AG08395 (cell line): ENCODE measurements around the gene MYH7.

Experiments
- DNase-seq: peaks from one replicate; pipeline ENCODE4 v3.0.0; 2012; ENCODE audit warnings: mixed read lengths, low spot score

MYH7 gene

GRCh38 chr14:23366426-23366921, 69.0 kb downstream of the MYH7 start:
- peak; percentile 67 for DNase-seq

DNA sequence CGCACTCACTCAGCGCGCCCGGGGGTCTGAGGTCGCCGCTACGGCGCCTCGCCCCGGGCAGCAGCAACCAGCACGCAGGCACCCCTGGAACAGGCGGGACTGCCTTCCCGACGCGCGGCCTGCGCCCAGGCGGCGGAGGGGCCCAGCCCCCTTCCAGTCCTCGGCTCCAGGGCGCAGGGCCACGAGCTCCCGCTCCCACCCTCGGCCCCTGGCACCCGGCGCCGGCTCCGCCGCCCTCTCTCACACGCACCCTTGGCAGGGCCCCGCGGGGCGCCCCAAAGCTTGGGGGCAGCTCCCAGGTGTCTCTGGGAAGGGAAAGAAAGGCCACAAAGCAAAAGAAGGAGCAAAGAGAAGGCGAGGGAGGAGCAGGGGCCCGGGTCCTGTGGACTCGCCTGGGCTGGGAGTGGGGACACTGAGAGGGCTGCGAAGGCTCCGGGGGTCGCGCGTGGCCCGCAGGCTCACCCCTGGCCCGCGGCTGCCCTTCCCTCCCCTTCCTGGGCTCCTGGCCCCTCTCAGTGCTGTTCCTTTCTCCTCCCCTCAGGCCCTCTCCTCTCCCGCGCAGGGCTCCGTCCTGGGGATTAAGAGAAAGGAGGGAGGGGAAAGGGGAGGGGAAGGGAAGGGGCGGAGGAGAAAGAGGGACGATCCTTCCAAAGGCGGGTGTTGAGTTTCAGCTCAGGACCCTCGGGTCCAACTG, 69.6 kb downstream of the MYH7 start:
- peak; percentile 46 for DNase-seq

GRCh38 chr14:23365036-23365731, 70.3 kb downstream of the MYH7 start, which contains the start of gene EFS:
Gene EFS (minus strand): TSS chr14:23365172. CDS start chr14:23365025, 147 bp downstream.
- peak; percentile 69 for DNase-seq

DNA sequence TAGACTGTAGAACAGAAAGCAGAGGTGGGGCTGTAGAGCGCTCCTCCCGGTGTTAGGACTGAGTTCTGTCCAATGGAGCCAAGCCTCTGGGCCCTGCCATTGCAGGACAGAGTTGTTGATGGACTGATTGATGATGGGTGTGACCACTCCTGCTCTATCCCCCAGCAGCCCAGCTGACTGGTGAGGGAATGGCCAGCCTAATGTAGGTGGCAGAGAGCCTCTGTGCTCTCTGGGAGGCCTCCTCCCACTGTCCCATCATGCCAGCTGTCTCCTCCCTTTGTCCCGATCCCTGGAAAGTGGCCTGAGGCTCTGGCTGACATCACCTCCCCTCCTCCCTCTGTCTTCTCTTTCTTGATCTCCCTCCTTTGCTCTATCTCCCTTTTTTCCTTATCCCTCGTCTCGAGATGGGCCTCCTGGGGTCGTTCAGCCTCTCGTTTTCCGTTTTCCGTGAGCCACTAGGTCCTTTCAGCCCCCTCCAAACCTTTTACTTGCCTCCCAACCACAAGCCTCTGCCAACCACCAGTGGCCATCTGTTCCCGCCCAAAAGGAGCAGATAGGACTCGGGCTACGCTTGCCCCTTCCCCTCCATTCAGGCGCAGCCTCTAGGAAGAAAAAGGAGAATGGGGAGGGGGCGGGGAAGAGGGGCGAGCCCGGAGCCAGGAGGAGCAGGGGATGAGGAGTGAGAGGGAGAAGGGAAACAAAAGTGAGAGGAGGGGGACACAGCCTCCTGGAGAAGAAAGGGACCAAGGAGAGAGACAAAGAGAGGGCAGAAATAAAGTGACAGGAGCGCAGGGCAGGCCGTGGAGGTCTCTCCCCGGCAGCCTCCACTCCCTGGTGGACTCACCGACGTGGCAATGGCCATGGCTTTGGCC, 71.1 kb downstream of the MYH7 start:
- peak; percentile 65 for DNase-seq
